ELR (cell line): ENCODE data around the gene PTPDC1.
"Not testable (repeated sequence)": the region's sequence is repeated elsewhere in the genome, so short reads cannot be mapped to it uniquely, and the experiment has no call there.

ENCODE experiments used
- DNase-seq: peaks from one replicate; pipeline ENCODE4 v3.0.0-alpha.2; 2015; ENCODE audit warnings: low read depth

PTPDC1 gene

DNA sequence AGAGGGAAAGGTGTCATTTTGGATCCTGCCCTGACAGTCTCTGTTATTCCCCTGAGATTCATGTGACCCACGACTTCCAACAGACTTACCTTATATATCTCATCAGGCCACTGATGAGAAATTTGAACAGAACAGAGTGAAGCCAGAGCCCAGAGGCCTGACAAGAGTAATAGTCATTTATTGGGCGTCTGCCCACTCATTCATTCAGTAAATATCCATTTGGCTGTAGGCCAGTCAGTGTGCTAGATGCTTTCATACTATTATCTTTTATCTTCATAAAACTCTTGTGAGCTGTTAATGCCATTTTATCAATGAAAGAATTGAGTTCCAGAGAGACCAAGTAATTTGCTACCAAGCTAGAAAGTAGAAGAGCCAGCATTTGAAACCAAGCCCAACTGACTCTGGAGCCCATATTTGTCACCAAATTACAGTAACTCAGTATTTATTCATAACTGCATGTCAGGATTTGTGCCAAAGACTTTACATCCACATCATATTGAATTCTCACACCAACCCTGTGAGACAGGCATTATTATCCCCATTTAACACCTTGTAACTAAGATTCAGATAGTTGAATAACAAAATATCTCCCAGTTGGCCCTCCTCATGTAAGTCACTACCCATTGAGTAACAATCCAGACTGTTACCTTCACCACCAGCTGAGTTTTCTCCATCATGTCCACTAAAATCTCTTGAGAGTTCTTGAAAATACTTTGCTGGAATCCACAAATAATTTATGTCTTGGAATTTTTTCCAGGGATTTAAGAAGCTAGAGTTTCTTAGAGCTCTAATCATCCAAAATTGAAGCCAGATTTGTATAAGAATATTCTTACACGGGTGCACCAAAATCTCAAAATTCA is 2.5 kb downstream of the PTPDC1 start:
- DNase-seq: peak; percentile 78

DNA sequence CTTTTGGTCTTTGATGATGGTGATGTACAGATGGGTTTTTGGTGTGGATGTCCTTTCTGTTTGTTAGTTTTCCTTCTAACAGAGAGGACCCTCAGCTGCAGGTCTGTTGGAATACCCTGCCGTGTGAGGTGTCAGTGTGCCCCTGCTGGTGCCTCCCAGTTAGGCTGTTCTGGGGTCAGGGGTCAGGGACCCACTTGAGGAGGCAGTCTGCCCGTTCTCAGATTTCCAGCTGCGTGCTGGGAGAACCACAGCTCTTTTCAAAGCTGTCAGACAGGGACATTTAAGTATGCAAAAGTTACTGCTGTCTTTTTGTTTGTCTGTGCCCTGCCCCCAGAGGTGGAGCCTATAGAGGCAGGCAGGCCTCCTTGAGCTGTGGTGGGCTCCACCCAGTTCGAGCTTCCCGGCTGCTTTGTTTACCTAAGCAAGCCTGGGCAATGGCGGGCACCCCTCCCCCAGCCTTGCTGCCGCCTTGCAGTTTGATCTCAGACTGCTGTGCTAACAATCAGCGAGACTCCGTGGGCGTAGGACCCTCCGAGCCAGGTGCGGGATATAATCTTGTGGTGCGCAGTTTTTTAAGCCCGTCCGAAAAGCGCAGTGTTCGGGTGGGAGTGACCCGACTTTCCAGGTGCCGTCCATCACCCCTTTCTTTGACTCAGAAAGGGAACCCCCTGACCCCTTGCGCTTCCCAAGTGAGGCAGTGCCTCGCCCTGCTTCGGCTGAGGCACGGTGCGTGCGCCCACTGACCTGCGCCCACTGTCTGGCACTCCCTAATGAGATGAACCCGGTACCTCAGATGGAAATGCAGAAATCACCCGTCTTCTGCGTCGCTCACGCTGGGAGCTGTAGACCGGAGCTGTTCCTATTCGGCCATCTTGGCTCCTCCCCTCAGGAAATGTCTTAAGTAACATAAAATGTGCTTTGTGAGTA is 10.2 kb downstream of the PTPDC1 start:
- not testable (repeated sequence) for DNase-seq

DNA sequence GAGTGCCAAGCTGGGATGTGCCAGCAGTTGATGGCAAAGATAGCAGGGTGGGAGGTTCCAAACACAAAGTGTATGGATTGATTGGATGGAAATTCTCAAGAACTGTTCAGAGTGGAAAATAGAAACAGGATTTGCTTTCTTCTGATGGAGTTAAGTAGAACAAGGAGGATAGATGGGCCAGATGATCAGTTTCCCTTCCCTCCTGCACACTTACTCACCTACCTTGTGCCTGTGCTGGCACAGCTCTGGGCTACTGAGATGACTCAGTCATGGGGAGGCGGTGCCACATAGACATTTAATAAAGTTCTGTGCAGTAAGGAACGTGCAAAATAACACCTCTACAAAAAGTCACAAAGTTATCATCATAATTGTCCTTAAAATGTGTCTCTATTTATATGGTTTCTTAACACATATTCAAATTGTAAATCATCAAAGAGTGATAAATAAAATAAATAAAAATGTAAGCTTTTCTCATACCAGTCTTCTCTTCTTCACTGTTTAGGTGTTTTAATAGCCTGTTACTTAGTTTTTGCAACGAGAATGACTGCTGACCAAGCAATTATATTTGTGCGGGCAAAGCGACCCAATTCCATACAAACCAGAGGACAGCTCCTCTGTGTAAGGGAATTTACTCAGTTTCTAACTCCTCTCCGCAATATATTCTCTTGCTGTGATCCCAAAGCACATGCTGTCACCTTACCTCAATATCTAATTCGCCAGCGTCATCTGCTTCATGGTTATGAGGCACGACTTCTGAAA is 12.7 kb downstream of the PTPDC1 start:
- peak; percentile 68 for DNase-seq

DNA sequence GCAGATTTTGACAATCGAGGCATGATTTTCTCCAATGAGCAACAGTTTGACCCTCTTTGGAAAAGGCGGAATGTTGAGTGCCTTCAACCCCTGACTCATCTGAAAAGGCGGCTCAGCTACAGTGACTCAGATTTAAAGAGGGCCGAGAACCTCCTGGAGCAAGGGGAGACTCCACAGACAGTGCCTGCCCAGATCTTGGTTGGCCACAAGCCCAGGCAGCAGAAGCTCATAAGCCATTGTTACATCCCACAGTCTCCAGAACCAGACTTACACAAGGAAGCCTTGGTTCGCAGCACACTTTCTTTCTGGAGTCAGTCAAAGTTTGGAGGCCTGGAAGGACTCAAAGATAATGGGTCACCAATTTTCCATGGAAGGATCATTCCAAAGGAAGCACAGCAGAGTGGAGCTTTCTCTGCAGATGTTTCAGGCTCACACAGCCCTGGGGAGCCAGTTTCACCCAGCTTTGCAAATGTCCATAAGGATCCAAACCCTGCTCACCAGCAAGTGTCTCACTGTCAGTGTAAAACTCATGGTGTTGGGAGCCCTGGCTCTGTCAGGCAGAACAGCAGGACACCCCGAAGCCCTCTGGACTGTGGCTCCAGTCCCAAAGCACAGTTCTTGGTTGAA is 13.6 kb downstream of the PTPDC1 start:
- DNase-seq: peak; percentile 91

DNA sequence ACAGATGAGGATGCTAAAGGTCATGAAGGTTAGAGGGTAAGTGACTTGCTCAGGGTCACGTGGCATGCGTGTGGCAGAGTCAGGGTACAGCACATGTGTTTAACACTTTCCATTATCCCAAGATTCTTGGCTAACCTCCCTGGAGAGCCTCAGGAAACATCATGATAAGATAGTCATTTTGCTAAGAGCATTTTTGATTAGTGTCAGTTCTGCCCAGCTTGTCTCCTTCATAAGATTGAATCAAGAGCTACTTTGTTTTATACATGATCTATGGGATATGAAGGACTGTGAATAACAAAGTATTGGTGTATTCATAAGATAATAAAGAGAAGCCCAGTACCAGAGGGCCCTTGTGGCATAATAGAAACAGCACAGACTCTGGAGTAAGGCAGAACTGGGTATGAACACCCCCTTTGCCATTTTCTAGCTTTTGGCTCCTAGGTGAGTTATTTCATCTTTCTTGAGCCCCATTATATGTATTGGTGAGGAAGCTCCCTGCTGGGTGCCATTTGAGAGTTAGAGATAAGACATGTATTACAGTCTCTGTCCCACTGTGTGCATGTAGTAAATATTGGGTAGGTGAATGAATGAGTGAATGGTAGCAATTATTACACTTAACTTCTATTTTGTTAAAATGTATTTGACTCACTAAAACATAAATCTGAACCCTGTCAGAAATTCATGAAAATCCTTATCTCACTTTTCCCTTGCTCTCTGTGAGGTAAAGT is 16.1 kb downstream of the PTPDC1 start:
- no peak for DNase-seq

DNA sequence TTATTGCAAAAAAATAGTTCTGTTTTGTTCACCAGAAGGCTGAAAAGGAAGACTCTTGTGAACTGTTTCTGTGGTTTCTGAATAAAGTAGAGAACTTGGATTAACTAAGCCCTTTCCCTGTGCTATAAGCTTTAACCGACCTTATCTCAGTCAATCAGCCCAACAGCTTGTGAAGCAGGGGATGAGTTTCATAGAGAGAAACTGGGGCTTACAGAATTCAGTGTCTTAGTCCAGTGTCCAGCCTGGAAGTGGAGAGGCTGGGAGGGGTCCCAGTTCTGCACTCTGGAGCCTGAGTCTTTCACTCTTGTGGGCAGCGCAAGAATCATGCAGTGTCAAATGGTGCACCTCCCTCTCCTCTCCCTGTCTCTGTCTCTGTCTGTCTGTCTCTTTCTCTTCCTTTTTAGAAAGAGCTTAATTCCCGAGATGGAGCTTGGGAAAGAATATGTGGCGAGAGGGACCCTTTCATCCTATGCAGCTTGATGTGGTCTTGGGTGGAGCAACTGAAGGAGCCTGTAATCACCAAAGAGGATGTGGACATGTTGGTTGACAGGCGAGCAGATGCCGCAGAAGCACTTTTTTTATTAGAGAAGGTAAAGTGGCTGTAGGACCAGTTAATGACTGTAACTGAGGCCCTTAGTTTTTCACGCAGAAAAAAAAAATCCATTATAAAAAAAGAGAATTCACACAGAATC is 17.0 kb downstream of the PTPDC1 start:
- DNase-seq: no peak

DNA sequence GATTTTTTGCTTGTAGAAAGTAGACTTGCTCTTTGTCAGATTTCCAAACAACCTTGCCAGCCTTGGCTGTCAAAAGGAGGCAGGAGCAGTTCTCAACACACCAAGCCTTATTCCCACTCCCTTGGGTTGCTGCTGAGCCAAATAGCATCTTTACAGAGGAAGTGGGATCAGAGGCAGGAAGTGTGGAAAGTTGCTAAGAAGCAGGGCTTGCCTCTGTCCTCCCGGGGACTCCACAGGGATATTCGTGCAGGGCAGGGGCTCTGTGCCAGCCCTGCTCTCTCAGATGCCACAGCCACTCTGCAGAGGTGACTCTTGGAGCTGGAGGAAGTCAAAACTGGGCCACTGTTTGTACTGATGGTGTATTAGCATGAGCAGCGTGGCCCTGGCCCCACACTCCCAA is 24.3 kb downstream of the PTPDC1 start:
- DNase-seq: peak; percentile 11

DNA sequence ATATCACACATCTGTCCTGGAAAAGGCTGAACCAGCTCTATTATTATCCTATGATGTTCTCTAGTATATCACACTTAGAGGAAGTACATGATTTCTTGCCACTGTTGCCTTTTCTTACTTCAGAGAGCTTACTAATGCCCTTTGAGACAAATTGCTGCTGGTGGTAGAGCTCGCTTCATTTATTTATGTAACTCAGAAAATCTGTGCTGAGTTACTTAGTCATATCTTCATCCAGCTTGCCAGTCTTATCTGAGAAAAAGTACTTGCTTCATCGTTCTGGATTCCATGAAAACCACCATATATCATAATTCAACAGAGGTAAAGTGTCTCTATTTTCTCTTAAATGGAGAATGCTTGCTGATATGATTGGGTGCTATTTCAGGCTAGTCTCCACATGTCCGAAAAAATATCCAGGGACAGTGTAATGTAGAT is 26.6 kb downstream of the PTPDC1 start:
- DNase-seq: peak; percentile 11

DNA sequence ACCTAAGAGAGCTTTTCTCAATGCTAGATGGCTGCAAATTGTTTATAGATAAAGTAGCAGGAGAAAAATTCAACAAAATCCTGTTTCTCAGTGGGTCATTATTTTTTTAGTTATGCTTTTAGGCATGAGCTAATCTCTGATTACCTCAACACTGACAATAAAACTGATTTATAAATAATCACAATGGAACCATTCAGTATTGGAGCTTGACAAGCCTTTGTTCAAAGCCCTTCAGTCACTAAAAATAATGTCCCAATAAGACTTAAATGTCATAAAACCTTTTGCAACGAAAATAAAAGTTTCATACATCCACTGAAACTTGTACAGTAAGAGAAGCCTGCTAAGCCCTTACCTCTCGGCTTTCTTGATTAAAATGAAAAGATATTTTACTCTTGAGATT is 27.2 kb downstream of the PTPDC1 start:
- no peak for DNase-seq

DNA sequence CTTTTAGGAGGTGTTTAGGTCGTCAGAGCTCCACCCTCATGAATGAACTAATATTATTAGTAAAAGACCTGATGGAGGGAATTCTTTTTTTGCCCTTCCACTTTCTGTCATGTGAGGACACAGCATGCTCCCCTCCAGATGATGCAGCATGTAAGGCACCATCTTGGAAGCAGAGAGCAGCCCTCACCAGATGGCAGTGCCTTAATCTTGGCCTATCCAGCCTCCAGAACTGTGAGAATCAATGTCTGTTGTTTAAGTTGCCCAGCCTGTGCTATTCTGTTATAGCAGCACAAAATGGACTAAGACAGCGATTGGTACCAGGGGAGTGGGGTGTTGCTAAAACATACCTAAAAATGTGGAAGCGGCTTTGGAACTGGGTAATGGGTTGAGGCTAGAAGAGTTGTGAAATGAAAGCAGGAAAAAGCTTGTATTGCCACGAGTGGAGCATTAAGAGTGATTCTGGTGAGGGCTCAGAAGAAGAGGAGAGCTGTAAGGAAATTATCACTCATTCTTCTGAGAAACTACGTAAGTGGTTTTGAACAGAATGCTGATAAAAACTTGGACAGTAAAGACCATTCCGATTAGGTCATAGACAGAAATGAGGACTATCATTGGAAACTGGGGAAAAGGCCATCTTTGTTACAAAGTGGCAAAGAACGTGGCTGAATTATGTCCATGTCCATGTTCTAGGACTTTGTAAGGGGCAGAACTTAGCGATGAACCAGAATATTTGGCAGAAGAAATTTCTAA is 28.6 kb downstream of the PTPDC1 start:
- DNase-seq: no peak

DNA sequence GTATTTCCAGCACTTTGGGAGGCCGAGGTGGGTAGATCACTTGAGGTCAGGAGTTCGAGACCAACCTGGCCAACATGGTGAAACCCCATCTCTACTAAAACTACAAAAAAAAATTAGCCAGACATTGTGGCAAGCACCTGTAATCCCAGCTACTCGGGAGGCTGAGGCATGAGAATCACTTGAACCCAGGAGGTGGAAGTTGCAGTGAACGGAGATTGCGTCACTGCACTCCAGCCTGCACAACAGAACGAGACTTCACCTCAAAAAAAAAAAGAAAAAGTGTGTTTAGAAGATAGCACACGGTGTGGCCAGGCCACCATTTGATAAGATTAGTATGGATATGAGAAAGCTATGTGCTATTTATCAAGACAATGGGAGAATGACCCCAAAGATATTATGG is 35.8 kb downstream of the PTPDC1 start:
- DNase-seq: not testable (repeated sequence)

DNA sequence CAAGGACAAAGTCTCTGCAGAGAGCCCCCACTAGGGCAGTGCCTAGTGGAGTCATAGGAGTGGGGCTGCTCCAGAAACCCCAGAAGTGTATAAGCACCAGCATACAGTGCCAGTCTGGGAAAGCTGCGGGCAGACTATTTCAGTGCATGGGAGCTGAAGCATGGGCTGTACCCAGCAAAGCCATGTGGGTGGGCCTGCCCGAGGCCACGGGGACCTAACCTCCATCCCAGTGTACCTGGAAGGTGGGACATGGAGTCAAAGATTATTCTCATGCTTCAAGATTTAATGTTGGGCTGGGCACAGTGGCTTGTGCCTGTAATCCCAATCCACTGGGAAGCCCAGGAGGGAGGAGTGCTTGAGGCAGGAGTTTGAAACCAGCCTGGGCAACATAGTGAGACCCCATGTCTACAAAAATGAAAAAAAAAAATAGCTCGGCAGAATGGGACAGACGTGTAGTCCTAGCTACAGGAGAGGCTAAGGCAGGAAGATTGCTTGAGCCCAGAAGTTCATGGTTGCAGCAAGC is 36.7 kb downstream of the PTPDC1 start:
- DNase-seq: no peak

DNA sequence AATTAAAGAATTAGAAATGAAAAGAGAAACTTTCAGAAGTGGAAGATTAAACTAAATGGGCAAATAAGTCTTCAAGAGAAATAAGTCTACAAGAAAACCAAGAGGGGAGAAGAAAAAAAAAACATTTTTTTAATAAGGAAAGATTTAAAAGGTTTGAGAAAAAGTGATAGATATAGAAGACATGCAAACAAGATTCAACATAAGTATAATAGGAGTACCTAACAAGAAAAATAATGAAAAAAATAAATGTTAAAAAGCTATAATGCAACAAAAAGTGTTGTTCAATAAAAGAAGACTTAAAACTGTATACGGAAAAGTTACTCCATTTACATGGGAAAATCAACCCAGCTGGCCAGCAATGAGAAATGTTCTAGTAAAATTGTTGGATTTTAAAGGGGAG is 42.6 kb downstream of the PTPDC1 start:
- DNase-seq: no peak

DNA sequence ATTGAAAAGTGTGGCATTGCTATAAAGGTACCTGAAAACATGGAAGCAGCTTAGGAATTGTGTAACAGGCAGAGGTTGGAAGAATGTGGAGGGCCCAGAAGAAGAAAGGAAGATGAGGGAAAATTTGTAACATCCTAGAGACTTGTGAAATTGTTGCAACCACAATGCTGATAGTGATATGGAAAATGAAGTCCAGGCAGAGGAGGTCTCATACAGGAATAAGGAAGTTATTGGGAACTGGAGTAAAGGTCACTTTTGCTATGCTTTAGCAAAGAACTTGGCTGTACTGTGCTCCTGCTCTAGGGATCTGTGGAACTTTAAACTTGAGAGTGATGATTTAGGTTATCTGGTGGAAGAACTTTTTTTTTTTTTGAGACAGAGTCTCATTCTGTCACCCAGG is 43.5 kb downstream of the PTPDC1 start:
- DNase-seq: no peak

DNA sequence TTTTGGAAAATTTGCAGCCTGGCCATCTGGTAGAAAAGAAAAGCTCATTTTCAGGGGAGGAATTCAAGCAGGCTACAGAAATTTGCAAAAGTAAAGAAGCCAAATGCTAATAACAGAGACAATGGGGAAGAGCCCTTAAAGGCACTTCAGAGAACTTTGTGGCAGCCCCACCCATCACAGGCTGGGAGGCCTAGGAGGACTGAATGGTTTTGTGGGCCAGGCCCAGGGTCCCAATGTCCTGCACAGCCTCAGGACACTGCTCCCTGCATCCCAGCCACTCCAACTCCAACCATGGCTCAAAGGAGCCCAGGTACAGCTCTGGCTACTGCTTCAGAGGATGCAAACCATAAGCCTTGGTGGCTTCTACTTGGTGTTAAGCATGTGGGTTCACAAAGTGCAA is 44.3 kb downstream of the PTPDC1 start:
- no peak for DNase-seq

DNA sequence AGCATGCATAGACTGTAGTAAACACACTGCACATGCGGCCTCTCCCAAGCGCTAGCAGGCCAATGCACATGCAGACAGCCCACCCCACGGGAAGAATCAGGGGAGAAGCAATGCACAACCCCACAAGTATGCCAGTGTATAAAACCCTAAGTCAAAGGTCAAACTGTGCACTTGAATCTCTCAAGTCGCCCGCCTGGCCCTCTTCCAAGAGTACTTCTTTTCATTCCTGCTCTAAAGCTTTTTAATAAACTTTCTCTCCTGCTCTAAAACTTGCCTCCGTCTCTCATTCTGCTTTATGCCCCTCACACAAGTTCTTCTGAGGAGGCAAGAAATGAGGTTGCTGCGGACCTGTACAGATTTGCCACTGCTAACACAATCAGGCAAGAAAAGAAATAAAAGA is 50.4 kb downstream of the PTPDC1 start:
- no peak for DNase-seq

DNA sequence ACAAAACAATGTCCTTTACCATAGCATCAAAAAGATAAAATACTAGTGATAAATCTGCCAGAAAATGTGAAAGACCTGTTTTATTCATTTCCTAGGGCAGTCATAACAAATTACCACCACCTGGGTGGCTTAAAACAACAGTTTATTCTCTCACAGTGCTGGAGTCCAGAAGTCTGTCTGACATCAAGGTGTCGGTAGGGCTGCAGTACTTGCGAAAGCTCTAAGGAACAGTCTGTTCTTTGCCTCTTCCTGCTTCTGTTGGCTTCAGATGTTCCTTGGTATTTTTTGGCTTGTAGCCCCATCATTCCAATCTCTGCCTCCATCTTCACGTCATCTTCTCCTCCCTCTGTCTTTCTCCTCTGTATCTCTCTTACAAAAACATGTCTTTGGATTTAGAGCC is 51.0 kb downstream of the PTPDC1 start:
- no peak for DNase-seq

DNA sequence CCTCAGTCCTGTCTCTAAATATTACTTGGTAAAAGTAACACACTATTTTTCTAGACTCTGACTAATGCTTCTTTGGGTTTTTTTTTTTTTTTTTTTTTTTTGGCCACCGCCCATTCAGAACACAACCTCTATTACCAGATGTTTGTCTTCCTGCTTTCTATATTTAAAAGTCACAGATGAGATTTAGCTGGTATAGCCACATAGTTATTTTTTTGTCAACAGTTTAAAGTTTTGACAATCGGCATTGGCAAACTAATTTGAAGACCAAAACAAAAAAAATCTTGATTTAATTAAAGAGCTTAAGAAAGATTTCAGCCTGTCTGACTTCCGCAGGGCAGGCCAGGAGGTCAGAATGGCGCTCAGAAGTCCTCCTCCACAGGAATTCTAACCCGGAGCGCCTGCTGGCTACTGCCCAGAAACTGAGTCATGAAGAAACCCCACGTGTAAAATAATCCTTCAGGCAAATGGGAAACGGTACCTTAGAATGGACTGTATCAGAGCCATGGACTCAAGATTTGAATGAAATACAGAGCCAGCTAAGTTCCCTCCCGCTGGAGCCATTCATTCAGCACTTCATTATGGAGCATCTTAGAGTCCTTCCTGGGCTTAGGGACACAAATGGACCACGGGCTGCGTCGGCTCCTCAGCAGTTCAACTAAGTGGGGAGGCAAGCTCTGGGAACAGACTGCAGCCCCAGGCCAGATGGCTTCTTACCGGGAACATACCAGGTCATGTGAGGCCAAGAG is 55.6 kb downstream of the PTPDC1 start:
- peak; percentile 97 for DNase-seq

DNA sequence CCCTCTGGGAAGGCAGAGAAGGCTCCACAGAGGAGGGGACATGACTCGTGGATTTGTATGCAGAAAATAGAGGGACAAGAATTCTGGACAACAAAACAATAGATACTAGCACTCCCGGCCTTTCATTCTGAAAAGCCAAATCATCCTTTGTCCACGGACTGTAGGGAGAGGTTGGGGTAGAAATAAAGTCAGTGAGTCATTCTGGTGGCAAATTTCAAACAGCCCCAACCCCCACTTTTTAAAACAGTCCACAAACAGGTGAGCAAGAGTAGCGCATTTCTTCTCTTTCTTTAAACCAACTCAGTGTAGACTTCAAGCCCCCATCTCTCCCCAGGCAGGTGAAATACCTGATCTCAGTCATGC is 56.1 kb downstream of the PTPDC1 start:
- no peak for DNase-seq
